GM12878 (cell line): ENCODE measurements around the gene ZNF543. TPM values are rescaled to one million over a fixed set of nuclear protein-coding genes. Genes with fewer than 3 reads are reported as not detected.

Source experiments
- ATAC-seq: fragments of 200-7000 bp; cut with Tn5 transposase; 3 replicates; pipeline ENCODE4 v1.9.1; 2020; ENCODE audit warnings: mild to moderate bottlenecking, moderate library complexity
- BruUV-seq: library from RNA; stranded (reverse); fragments of 400-500 nt; replicated peaks from 2 replicates; lab custom pipeline; 2021; lab: Mats Ljungman, UMichigan
- CTCF ChIA-PET: fragments of 300-600 bp; sonication (Branson Sonifier 250); formaldehyde crosslinking; extraction: SDS; loops from one replicate; lab custom pipeline; 2021; ENCODE audit warnings: inconsistent platforms; lab: Yijun Ruan, JAX
- POLR2A ChIA-PET: fragments of 350-600 bp; formaldehyde crosslinking; extraction: SDS; loops from one replicate; lab custom pipeline; 2021; ENCODE audit warnings: inconsistent platforms; lab: Charles Lee
- RAD21 ChIA-PET: fragments of 300-600 bp; sonication (Branson Sonifier 250); formaldehyde crosslinking; loops from one replicate; lab custom pipeline; 2023; ENCODE audit warnings: antibody characterized with exemption; ENCODE audit not compliant: unreplicated experiment; lab: Charles Lee
- SMC1A ChIA-PET: fragments of 300-600 bp; sonication (Branson Sonifier 250); formaldehyde crosslinking; loops from one replicate; lab custom pipeline; 2023; ENCODE audit not compliant: unreplicated experiment, uncharacterized antibody; lab: Charles Lee
- DNase-seq: peaks from one replicate; pipeline ENCODE4 v3.0.0-alpha.2; 2011; ENCODE audit warnings: low read depth, low spot score
- FAIRE-seq: peaks from 3 replicates; lab custom pipeline; 2011; peaks lifted over from hg19 to GRCh38; lab: Jason Lieb, UNC
- H2AFZ ChIP-seq: 2 replicates; pipeline ENCODE4 v1.6.0; 2011; ENCODE audit warnings: low read depth, low read length, control low read depth; ENCODE audit not compliant: control insufficient read depth
- H3K27ac ChIP-seq: 2 replicates; pipeline ENCODE4 v1.5.1; 2011; ENCODE audit warnings: control low read depth; ENCODE audit not compliant: control insufficient read depth, insufficient read depth
- H3K27me3 ChIP-seq, 2 experiments: replicated peaks in 1 of 2; 2 replicates each; pipeline versions ENCODE4 v1.6.0 to v1.6.1; 2011; ENCODE audit warnings: low read length in 1 of 2; ENCODE audit not compliant: control insufficient read depth in 2 of 2, insufficient read depth in 2 of 2
- H3K36me3 ChIP-seq, 2 experiments: 2 replicates each; pipeline ENCODE4 v1.5.1; 2011; ENCODE audit warnings: low read length in 1 of 2; ENCODE audit not compliant: control insufficient read depth in 2 of 2, insufficient read depth in 2 of 2
- H3K4me1 ChIP-seq: 2 replicates; pipeline ENCODE4 v1.6.1; 2011; ENCODE audit warnings: mild to moderate bottlenecking, low read length, moderate library complexity, mixed read lengths; ENCODE audit not compliant: control insufficient read depth, insufficient read depth
- H3K4me2 ChIP-seq: 2 replicates; pipeline ENCODE4 v1.6.0; 2011; ENCODE audit warnings: control low read depth; ENCODE audit not compliant: control insufficient read depth, insufficient read depth
- H3K4me3 ChIP-seq: fragments of 200-600 bp; sonication (generic); 2 replicates; pipeline ENCODE4 v1.5.1; 2016
- H3K79me2 ChIP-seq: 2 replicates; pipeline ENCODE4 v1.6.0; 2011; ENCODE audit warnings: low read length; ENCODE audit not compliant: control insufficient read depth, insufficient read depth
- H3K9ac ChIP-seq: 2 replicates; pipeline ENCODE4 v1.8.0; 2011; ENCODE audit warnings: low read length, control low read depth, mixed read lengths; ENCODE audit not compliant: control insufficient read depth, insufficient read depth
- H3K9me3 ChIP-seq: replicated peaks from 3 replicates; pipeline ENCODE4 v1.5.1; 2011; ENCODE audit warnings: mild to moderate bottlenecking, low read length; ENCODE audit not compliant: control insufficient read depth, insufficient read depth
- H4K20me1 ChIP-seq: 2 replicates; pipeline ENCODE4 v1.6.0; 2011; ENCODE audit not compliant: control insufficient read depth, insufficient read depth
- ATF2 ChIP-seq: IDR thresholded peaks from 2 replicates; pipeline ENCODE4 v1.6.1; 2012; ENCODE audit warnings: low read length, inconsistent platforms
- ATF7 ChIP-seq: fragments of 450-650 bp; IDR thresholded peaks from 2 replicates; pipeline ENCODE4 v1.6.1; 2016; ENCODE audit warnings: low read depth, mild to moderate bottlenecking
- CBX5 ChIP-seq: sonication (generic); IDR thresholded peaks from 2 replicates; pipeline ENCODE4 v1.6.1; 2016; ENCODE audit warnings: low read depth, moderate library complexity, mild to moderate bottlenecking, inconsistent platforms
- CREM ChIP-seq: IDR thresholded peaks from 2 replicates; pipeline ENCODE4 v1.6.1; 2014; ENCODE audit warnings: antibody characterized with exemption, low read depth
- E2F4 ChIP-seq: IDR thresholded peaks from 2 replicates; pipeline ENCODE4 v1.6.1; 2012; ENCODE audit warnings: low read depth, low read length, improper control_type of control experiment
- EP300 ChIP-seq, 2 experiments: fragments of 150-350 bp in 1 of 2; IDR thresholded peaks; 2 replicates each; pipeline ENCODE4 v1.6.1; 2011 to 2012; ENCODE audit warnings: low read depth in 2 of 2, low read length in 2 of 2, borderline replicate concordance in 1 of 2, improper control_type of control experiment in 1 of 2, inconsistent platforms in 1 of 2; ENCODE audit not compliant: control insufficient read depth in 1 of 2
- KAT2A ChIP-seq: conservative IDR thresholded peaks from 2 replicates; pipeline ENCODE4 v1.6.1; 2011; ENCODE audit warnings: low read depth, low read length; ENCODE audit not compliant: control insufficient read depth
- NFXL1 ChIP-seq: fragments of 450-650 bp; IDR thresholded peaks from 2 replicates; pipeline ENCODE4 v1.6.1; 2017; ENCODE audit warnings: antibody characterized with exemption, mild to moderate bottlenecking, borderline replicate concordance
- NFYA ChIP-seq: IDR thresholded peaks from 2 replicates; pipeline ENCODE4 v1.6.1; 2011; ENCODE audit warnings: low read depth, mild to moderate bottlenecking, low read length, improper control_type of control experiment, borderline replicate concordance
- NRF1 ChIP-seq: conservative IDR thresholded peaks from 2 replicates; pipeline ENCODE4 v1.6.1; 2011; ENCODE audit warnings: mild to moderate bottlenecking, low read depth, low read length, improper control_type of control experiment
- REST ChIP-seq: IDR thresholded peaks from 2 replicates; pipeline ENCODE4 v1.6.1; 2012; ENCODE audit warnings: mild to moderate bottlenecking, low read depth, low read length
- SIX5 ChIP-seq: IDR thresholded peaks from 2 replicates; pipeline ENCODE4 v1.6.1; 2011; ENCODE audit warnings: mild to moderate bottlenecking, low read depth, low read length, moderate library complexity; ENCODE audit not compliant: severe bottlenecking
- SREBF1 ChIP-seq: IDR thresholded peaks from 2 replicates; pipeline ENCODE4 v1.6.1; 2012; ENCODE audit warnings: mild to moderate bottlenecking, low read length
- ZBTB33 ChIP-seq: fragments of 450-650 bp; IDR thresholded peaks from 2 replicates; pipeline ENCODE4 v1.6.1; 2017; ENCODE audit warnings: mild to moderate bottlenecking
- ZNF384 ChIP-seq: IDR thresholded peaks from 2 replicates; pipeline ENCODE4 v1.6.1; 2012; ENCODE audit warnings: low read depth, mild to moderate bottlenecking, low read length, improper control_type of control experiment, borderline replicate concordance
- ZNF622 ChIP-seq: fragments of 450-650 bp; IDR thresholded peaks from 2 replicates; pipeline ENCODE4 v1.6.1; 2017; ENCODE audit warnings: mild to moderate bottlenecking, inconsistent platforms
- WGBS: methylation state at CpG from one replicate; pipeline ENCODE4 v1.1.6; 2016; ENCODE audit warnings: low lambda C conversion rate; ENCODE audit not compliant: insufficient replicate concordance, insufficient coverage; ENCODE audit errors: missing lambda C conversion rate; 5-methylcytosine and 5-hydroxymethylcytosine counted together
- in situ Hi-C: fragments of 300-500 bp; cut with MboI; formaldehyde crosslinking; loops from 9 replicates; pipeline ENCODE4 v1.14.3; 2018; ENCODE audit warnings: mixed read lengths
- intact Hi-C: fragments of 100-400 bp; cut with micrococcal nuclease; formaldehyde crosslinking; loops from one replicate; pipeline ENCODE4 v1.14.2; 2022; ENCODE audit not compliant: unreplicated experiment
- polyA plus RNA-seq, 11 experiments: library from polyadenylated mRNA; depleted of rRNA in 4 of 11; unstranded in 6 of 11; stranded (reverse) in 5 of 11; fragments of >200 nt; fragmentation: Nextera tagmentation in 4 of 11; fragmentation: Illumina TruSeq in 1 of 11; extraction: Ambion mirVana in 4 of 11; extraction: Trizol in 1 of 11; gene quantifications; 1 replicate in 1 of 11; 2 replicates in 10 of 11; pipeline versions ENCODE4 v1.2.1 to v1.2.3, GENCODE V29; 2011 to 2016; ENCODE audit warnings: inconsistent platforms in 2 of 11, missing spikeins in 2 of 11, low read depth in 1 of 11
- total RNA-seq, 4 experiments: library from RNA; depleted of rRNA in 3 of 4; stranded (reverse); fragments of >200 nt in 3 of 4; fragmentation: Illumina TruSeq in 1 of 4; extraction: Trizol in 1 of 4; gene quantifications; 2 replicates each; pipeline versions ENCODE4 v1.2.1 to v1.2.3, GENCODE V29; 2013 to 2021

The ZNF543 gene
- total and polyA plus RNA-seq, 10 of the 15 experiments (the other 5 are each of a cell fraction or from before 2014, with no cell fraction given): 0.53 to 9.0 (median 3.5) TPM

- Histone ChIP-seq H3K4me1 (no peaks in the 10 kb centered on the region), H3K9me3 (peaks cover 20% of the 10 kb centered on the region), H4K20me1 (no peaks in the 10 kb centered on the region), H3K36me3 (peaks cover 2 to 5% of the 10 kb centered on the region in 2 experiments; a peak in 2 of 4 replicates), H3K9ac (no peak overlapping the region), H3K79me2 (no peaks in the 10 kb centered on the region), H3K27me3 (no peaks in the 10 kb centered on the region), H3K4me2 (no peak overlapping the region), H3K4me3 (no peak overlapping the region), H2AFZ (no peak overlapping the region), H3K27ac (no peak overlapping the region)
- ChIA-PET SMC1A (no interaction called here), CTCF (no interaction called here), POLR2A (no interaction called here), RAD21 (no interaction called here)
- DNase-seq: no peak
- TF ChIP-seq KAT2A: no peak
- TF ChIP-seq ZBTB33: no peak
- no peak for TF ChIP-seq REST
- TF ChIP-seq E2F4: no peak
- no peak for TF ChIP-seq NFXL1
- TF ChIP-seq ATF2: no peak
- no peak for TF ChIP-seq ZNF622
- TF ChIP-seq NFYA: no peak
- no peak for TF ChIP-seq ZNF384
- TF ChIP-seq NRF1: no peak
- TF ChIP-seq ATF7: no peak
- TF ChIP-seq EP300 (IDR thresholded peaks at IDR 0.05; ENCODE audit: borderline replicate concordance in 1 of 2, control insufficient read depth in 1 of 2, low read depth in 2 of 2, low read length in 2 of 2): no peak
- no peak for TF ChIP-seq SREBF1
- no peak for TF ChIP-seq CBX5
- TF ChIP-seq CREM: no peak
- no peak for TF ChIP-seq SIX5
- intact Hi-C loops: no loop called here
- ATAC-seq: no peak
- no peak for FAIRE-seq
- WGBS: 96% methylated on average over 6 of the region's 6 CpGs
- in situ Hi-C loops: no loop called here
- BruUV-seq: no TSS peak
Measured at GRCh38 chr19:57374179-57374578, 53.9 kb downstream of the ZNF543 start.
